GM23248 (cell line): ENCODE data around the gene TTLL9. TPM values are rescaled to one million over a fixed set of nuclear protein-coding genes. Genes with fewer than 3 reads are reported as not detected.

Source experiments
- DNase-seq: peaks from one replicate; pipeline ENCODE4 v3.0.0-alpha.2; 2015
- H2AFZ ChIP-seq: fragments of 200-600 bp; sonication (generic); 2 replicates; pipeline ENCODE4 v1.6.1; 2016; ENCODE audit warnings: antibody characterized with exemption
- H3F3A ChIP-seq: fragments of 200-600 bp; sonication (generic); 2 replicates; pipeline ENCODE4 v1.6.1; 2016; ENCODE audit warnings: mild to moderate bottlenecking, antibody characterized with exemption, mixed run types; ENCODE audit not compliant: insufficient read depth
- H3K27ac ChIP-seq: fragments of 200-600 bp; sonication (generic); 2 replicates; pipeline ENCODE4 v1.5.1; 2016; ENCODE audit warnings: mild to moderate bottlenecking
- H3K27me3 ChIP-seq: fragments of 200-600 bp; sonication (generic); replicated peaks from 2 replicates; pipeline ENCODE4 v1.6.1; 2016; ENCODE audit warnings: mild to moderate bottlenecking; ENCODE audit not compliant: insufficient read depth
- H3K36me3 ChIP-seq: fragments of 200-600 bp; sonication (generic); 2 replicates; pipeline ENCODE4 v1.6.1; 2016; ENCODE audit warnings: low read depth, mild to moderate bottlenecking
- H3K4me1 ChIP-seq: fragments of 200-600 bp; sonication (generic); 2 replicates; pipeline ENCODE4 v1.6.1; 2016; ENCODE audit warnings: mild to moderate bottlenecking; ENCODE audit not compliant: insufficient read depth
- H3K4me2 ChIP-seq: fragments of 200-600 bp; sonication (generic); one replicate; pipeline ENCODE4 v1.6.1; 2016; ENCODE audit warnings: mild to moderate bottlenecking; ENCODE audit not compliant: unreplicated experiment
- H3K4me3 ChIP-seq: fragments of 200-600 bp; sonication (generic); 2 replicates; pipeline ENCODE4 v1.5.1; 2016; ENCODE audit warnings: mild to moderate bottlenecking
- H3K79me2 ChIP-seq: fragments of 200-600 bp; sonication (generic); 2 replicates; pipeline ENCODE4 v1.6.1; 2016; ENCODE audit warnings: mild to moderate bottlenecking; ENCODE audit not compliant: insufficient read depth
- H3K9ac ChIP-seq: fragments of 200-600 bp; sonication (generic); 2 replicates; pipeline ENCODE4 v1.6.1; 2016; ENCODE audit warnings: mild to moderate bottlenecking
- H3K9me2 ChIP-seq: fragments of 200-600 bp; sonication (generic); 2 replicates; pipeline ENCODE4 v1.6.1; 2016; ENCODE audit warnings: mixed run types, mild to moderate bottlenecking, moderate library complexity; ENCODE audit not compliant: insufficient read depth
- H3K9me3 ChIP-seq: fragments of 200-600 bp; sonication (generic); one replicate; pipeline ENCODE4 v1.6.1; 2017; ENCODE audit warnings: low read depth
- H4K20me1 ChIP-seq: fragments of 200-600 bp; sonication (generic); 2 replicates; pipeline ENCODE4 v1.6.0; 2016; ENCODE audit not compliant: insufficient read depth
- EZH2 ChIP-seq: fragments of 200-600 bp; sonication (generic); IDR thresholded peaks from 2 replicates; pipeline ENCODE4 v1.6.1; 2018; ENCODE audit warnings: antibody characterized with exemption, mild to moderate bottlenecking; ENCODE audit not compliant: insufficient read depth, poor library complexity, severe bottlenecking
- EZH2phosphoT487 ChIP-seq: fragments of 200-600 bp; sonication (generic); IDR thresholded peaks from 2 replicates; pipeline ENCODE4 v1.6.1; 2018; ENCODE audit warnings: antibody characterized with exemption, moderate library complexity, mild to moderate bottlenecking, low read depth; ENCODE audit not compliant: insufficient read depth
- WGBS, 2 experiments: methylation state at CpG; one replicate each; pipeline ENCODE4 v1.1.6; 2015 to 2017; ENCODE audit warnings: low lambda C conversion rate in 2 of 2, low coverage in 1 of 2; ENCODE audit errors: missing lambda C conversion rate in 2 of 2; 5-methylcytosine and 5-hydroxymethylcytosine counted together
- in situ Hi-C: fragments of 300-500 bp; cut with MboI; formaldehyde crosslinking; loops from 2 replicates; pipeline ENCODE4 v1.15.0; 2020
- polyA plus RNA-seq: library from polyadenylated mRNA; unstranded; fragments of >200 nt; fragmentation: Nextera tagmentation; extraction: Ambion mirVana; gene quantifications from 2 replicates; pipeline ENCODE4 v1.2.1, GENCODE V29; 2016
- total RNA-seq: library from RNA; depleted of rRNA; stranded (reverse); fragments of >200 nt; shearing (Covaris generic); gene quantifications from 2 replicates; pipeline ENCODE4 v1.2.3, GENCODE V29; 2014

The TTLL9 gene
- total and polyA plus RNA-seq, 2 experiments from 2014 or later: not detected

DNA sequence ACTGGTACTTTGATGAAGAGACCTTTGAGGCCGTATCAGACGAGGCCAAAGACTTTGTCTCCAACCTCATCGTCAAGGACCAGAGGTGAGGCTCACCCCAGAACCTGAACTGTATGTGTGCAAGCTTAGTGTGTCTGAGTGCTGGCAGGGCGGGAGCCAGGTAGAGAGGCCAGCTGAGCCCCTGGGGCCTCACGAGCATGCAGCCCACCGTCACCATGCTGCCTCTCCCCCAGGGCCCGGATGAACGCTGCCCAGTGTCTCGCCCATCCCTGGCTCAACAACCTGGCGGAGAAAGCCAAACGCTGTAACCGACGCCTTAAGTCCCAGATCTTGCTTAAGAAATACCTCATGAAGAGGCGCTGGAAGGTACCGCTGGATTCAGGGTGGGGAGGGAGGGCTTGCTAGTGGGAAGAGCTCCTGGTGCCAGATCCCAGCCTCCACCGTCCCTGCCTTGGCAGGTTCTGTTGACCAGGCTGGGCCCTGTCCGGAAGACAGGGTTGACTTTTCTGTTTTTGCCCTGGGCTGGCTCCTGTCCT is 38.6 kb upstream of the TTLL9 start:
- H3K9me3 ChIP-seq: no peaks in the 10 kb centered on the region
- 90 to 94% methylated on average over 17 of the region's 17 CpGs for WGBS, 2 experiments
- TF ChIP-seq EZH2 (no peak), EZH2phosphoT487 (no peak)
- no peaks in the 10 kb centered on the region; the same call in 1 of the 2 replicates for H3K27me3 ChIP-seq
- no peak overlapping the region for H3K4me2 ChIP-seq
- H3K36me3 ChIP-seq: no peaks in the 10 kb centered on the region
- peaks cover 12% of the 10 kb centered on the region for H3K4me1 ChIP-seq
- DNase-seq: no peak
- H4K20me1 ChIP-seq: no peaks in the 10 kb centered on the region
- in situ Hi-C loops: no loop called here
- no peak overlapping the region for H2AFZ ChIP-seq
- H3K9ac ChIP-seq: no peak overlapping the region
- no peaks in the 10 kb centered on the region for H3K9me2 ChIP-seq
- no peak overlapping the region for H3K27ac ChIP-seq
- no peaks in the 10 kb centered on the region for H3K79me2 ChIP-seq
- H3K4me3 ChIP-seq: no peak overlapping the region
- H3F3A ChIP-seq: peaks cover 5% of the 10 kb centered on the region

DNA sequence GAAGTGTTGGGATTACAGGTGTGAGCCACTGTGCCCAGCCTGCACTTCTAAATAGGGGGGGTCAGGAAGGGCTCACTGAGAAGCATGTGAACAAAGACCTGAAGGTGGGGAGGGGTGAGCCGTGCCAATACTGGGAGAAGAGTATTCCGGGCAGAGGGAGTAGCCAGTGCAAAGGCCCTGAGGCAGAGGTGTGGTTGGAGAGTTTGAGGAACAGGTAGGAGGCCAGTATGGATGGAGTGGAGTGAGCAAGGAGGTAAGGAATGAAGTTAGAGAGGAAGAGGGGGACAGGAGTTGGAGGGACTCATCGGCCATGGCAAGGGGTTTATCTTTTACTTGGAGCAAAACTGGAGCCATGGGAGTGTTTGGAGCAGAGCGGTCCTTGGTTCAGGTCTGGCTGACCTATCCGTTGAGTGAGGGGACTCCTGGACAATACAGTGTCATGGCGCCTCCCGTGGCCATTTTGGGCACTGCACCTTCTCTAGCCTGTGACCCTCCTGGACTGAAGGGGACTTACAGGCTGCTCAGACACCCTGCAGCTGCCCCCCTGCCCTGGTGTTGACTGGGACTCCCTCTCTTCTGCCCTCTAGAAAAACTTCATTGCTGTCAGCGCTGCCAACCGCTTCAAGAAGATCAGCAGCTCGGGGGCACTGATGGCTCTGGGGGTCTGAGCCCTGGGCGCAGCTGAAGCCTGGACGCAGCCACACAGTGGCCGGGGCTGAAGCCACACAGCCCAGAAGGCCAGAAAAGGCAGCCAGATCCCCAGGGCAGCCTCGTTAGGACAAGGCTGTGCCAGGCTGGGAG is 37.1 kb upstream of the TTLL9 start:
- no peak for TF ChIP-seq EZH2phosphoT487
- TF ChIP-seq EZH2: no peak
- 43 to 49% methylated on average over 14 of the region's 14 CpGs for WGBS, 2 experiments
- no peak overlapping the region for H3K27ac ChIP-seq
- H4K20me1 ChIP-seq: no peaks in the 10 kb centered on the region
- no peaks in the 10 kb centered on the region for H3K9me2 ChIP-seq
- H3K79me2 ChIP-seq: no peaks in the 10 kb centered on the region
- peak; percentile 52 for DNase-seq
- H3K9me3 ChIP-seq: no peaks in the 10 kb centered on the region
- in situ Hi-C loops: no loop called here
- H3F3A ChIP-seq: peaks cover 19% of the 10 kb centered on the region
- H3K4me3 ChIP-seq: no peak overlapping the region
- no peak overlapping the region for H3K9ac ChIP-seq
- H2AFZ ChIP-seq: no peak overlapping the region
- peaks cover 27% of the 10 kb centered on the region for H3K4me1 ChIP-seq
- no peaks in the 10 kb centered on the region; the same call in 1 of the 2 replicates for H3K27me3 ChIP-seq
- H3K36me3 ChIP-seq: no peaks in the 10 kb centered on the region
- no peak overlapping the region for H3K4me2 ChIP-seq

GRCh38 chr20:31833931-31834521 is 36.4 kb upstream of the TTLL9 start:
- Histone ChIP-seq H3K27ac (no peak overlapping the region), H3K4me1 (peaks cover 31% of the 10 kb centered on the region)
- in situ Hi-C loops: no loop called here

GRCh38 chr20:31835554-31835953 is 34.9 kb upstream of the TTLL9 start:
- TF ChIP-seq EZH2phosphoT487: no peak
- TF ChIP-seq EZH2: no peak
- H3K4me1 ChIP-seq: peaks cover 31% of the 10 kb centered on the region
- no peak overlapping the region for H3K27ac ChIP-seq
- no peaks in the 10 kb centered on the region for H3K36me3 ChIP-seq
- H3K9me2 ChIP-seq: no peaks in the 10 kb centered on the region
- no peaks in the 10 kb centered on the region; the same call in 1 of the 2 replicates for H3K27me3 ChIP-seq
- H3K9me3 ChIP-seq: no peaks in the 10 kb centered on the region
- H3K4me3 ChIP-seq: no peak overlapping the region
- H2AFZ ChIP-seq: no peak overlapping the region
- H3K9ac ChIP-seq: no peak overlapping the region
- H3K4me2 ChIP-seq: no peak overlapping the region
- DNase-seq: no peak
- in situ Hi-C loops: no loop called here
- no peaks in the 10 kb centered on the region for H4K20me1 ChIP-seq
- H3K79me2 ChIP-seq: no peaks in the 10 kb centered on the region
- 85 to 88% methylated on average over 9 of the region's 9 CpGs for WGBS, 2 experiments
- peaks cover 19% of the 10 kb centered on the region for H3F3A ChIP-seq

More at GRCh38 chr20:31833931-31834521, 36.4 kb upstream of the TTLL9 start:
- no peaks in the 10 kb centered on the region for H3K9me3 ChIP-seq
- H4K20me1 ChIP-seq: no peaks in the 10 kb centered on the region
- no peaks in the 10 kb centered on the region for H3K36me3 ChIP-seq
- peaks cover 19% of the 10 kb centered on the region for H3F3A ChIP-seq
- TF ChIP-seq EZH2phosphoT487 (no peak), EZH2 (no peak)
- H3K9ac ChIP-seq: no peak overlapping the region
- H3K4me2 ChIP-seq: no peak overlapping the region
- no peaks in the 10 kb centered on the region for H3K9me2 ChIP-seq
- no peak for DNase-seq
- WGBS, 2 experiments: 77 to 81% methylated on average over 14 to 20 of the region's 20 CpGs
- no peaks in the 10 kb centered on the region; the same call in 1 of the 2 replicates for H3K27me3 ChIP-seq
- H3K4me3 ChIP-seq: no peak overlapping the region
- no peak overlapping the region for H2AFZ ChIP-seq
- H3K79me2 ChIP-seq: no peaks in the 10 kb centered on the region
